ENCODE data around the gene KIAA0319L. TPM values are rescaled to one million over a fixed set of nuclear protein-coding genes. Genes with fewer than 3 reads are reported as not detected.

Gene KIAA0319L
- total RNA-seq, 1 experiment from 2014 or later = 70.0 TPM

DNA sequence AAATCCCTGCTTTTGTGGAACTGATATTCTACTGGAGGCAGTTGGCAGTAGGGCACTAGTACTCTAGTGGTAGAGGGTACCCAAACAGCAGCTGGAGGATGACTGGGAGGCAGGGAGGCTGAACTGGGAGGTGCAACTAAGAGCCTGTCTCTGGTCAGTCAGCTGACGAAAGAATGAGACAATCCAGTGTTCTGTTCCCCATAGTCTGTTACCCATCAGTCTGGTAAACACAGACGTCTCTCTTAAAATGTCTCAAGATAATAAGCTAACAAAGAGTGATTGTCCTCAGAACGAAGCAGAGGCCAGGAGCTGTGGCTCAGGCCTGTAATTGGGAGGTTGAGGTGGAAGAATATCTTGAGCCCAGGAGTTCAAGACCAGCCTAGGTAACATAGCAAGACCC lies 46.3 kb upstream of the KIAA0319L start:
- Mint-ChIP-seq H3K4me1 (peaks cover 11% of the 10 kb centered on the region), H3K4me3 (no peak overlapping the region), H3K9me3 (no peaks in the 10 kb centered on the region), H3K27ac (no peak overlapping the region), H3K36me3 (peaks cover 37% of the 10 kb centered on the region), H3K27me3 (ENCODE audit: low read depth) (no peaks in the 10 kb centered on the region)
- DNase-seq (ENCODE audit: low spot score) (no peak), ATAC-seq (no peak)
- ChIA-PET POLR2A (no interaction called here), CTCF (interaction anchor here (1.0 to 1.6 kb wide), 4 partner anchors 12 to 112 kb away, joined by 3 to 6 read pairs (median 5); no protein-coding TSS in a partner anchor)
- TF ChIP-seq FOXJ3 (CRISPR knock-in tag; IDR thresholded peaks at IDR 0.05; ENCODE audit: borderline replicate concordance) (no peak), TEAD1 (CRISPR knock-in tag; IDR thresholded peaks at IDR 0.05) (no peak), NR1H2 (CRISPR knock-in tag; IDR thresholded peaks at IDR 0.05) (no peak), ZNF423 (CRISPR knock-in tag; IDR thresholded peaks at IDR 0.05) (no peak), RORB (CRISPR knock-in tag; IDR thresholded peaks at IDR 0.05) (no peak), HMGA2 (CRISPR knock-in tag; IDR thresholded peaks at IDR 0.05) (no peak), ZNF396 (CRISPR knock-in tag; IDR thresholded peaks at IDR 0.05; ENCODE audit: borderline replicate concordance) (no peak), NFE2L1 (CRISPR knock-in tag; IDR thresholded peaks at IDR 0.05) (no peak), FOXK1 (CRISPR knock-in tag; IDR thresholded peaks at IDR 0.05) (no peak), NFATC4 (CRISPR knock-in tag; IDR thresholded peaks at IDR 0.05) (no peak), JAZF1 (CRISPR knock-in tag; IDR thresholded peaks at IDR 0.05) (no peak)
- TF ChIP-seq, protein P1, sequence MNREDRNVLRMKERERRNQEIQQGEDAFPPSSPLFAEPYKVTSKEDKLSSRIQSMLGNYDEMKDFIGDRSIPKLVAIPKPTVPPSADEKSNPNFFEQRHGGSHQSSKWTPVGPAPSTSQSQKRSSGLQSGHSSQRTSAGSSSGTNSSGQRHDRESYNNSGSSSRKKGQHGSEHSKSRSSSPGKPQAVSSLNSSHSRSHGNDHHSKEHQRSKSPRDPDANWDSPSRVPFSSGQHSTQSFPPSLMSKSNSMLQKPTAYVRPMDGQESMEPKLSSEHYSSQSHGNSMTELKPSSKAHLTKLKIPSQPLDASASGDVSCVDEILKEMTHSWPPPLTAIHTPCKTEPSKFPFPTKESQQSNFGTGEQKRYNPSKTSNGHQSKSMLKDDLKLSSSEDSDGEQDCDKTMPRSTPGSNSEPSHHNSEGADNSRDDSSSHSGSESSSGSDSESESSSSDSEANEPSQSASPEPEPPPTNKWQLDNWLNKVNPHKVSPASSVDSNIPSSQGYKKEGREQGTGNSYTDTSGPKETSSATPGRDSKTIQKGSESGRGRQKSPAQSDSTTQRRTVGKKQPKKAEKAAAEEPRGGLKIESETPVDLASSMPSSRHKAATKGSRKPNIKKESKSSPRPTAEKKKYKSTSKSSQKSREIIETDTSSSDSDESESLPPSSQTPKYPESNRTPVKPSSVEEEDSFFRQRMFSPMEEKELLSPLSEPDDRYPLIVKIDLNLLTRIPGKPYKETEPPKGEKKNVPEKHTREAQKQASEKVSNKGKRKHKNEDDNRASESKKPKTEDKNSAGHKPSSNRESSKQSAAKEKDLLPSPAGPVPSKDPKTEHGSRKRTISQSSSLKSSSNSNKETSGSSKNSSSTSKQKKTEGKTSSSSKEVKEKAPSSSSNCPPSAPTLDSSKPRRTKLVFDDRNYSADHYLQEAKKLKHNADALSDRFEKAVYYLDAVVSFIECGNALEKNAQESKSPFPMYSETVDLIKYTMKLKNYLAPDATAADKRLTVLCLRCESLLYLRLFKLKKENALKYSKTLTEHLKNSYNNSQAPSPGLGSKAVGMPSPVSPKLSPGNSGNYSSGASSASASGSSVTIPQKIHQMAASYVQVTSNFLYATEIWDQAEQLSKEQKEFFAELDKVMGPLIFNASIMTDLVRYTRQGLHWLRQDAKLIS (CRISPR knock-in tag; IDR thresholded peaks at IDR 0.05; ENCODE audit: borderline replicate concordance) = no peak
- TF ChIP-seq, protein P2, sequence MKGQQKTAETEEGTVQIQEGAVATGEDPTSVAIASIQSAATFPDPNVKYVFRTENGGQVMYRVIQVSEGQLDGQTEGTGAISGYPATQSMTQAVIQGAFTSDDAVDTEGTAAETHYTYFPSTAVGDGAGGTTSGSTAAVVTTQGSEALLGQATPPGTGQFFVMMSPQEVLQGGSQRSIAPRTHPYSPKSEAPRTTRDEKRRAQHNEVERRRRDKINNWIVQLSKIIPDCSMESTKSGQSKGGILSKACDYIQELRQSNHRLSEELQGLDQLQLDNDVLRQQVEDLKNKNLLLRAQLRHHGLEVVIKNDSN (CRISPR knock-in tag; IDR thresholded peaks at IDR 0.05) = no peak
- TF ChIP-seq, protein P3, sequence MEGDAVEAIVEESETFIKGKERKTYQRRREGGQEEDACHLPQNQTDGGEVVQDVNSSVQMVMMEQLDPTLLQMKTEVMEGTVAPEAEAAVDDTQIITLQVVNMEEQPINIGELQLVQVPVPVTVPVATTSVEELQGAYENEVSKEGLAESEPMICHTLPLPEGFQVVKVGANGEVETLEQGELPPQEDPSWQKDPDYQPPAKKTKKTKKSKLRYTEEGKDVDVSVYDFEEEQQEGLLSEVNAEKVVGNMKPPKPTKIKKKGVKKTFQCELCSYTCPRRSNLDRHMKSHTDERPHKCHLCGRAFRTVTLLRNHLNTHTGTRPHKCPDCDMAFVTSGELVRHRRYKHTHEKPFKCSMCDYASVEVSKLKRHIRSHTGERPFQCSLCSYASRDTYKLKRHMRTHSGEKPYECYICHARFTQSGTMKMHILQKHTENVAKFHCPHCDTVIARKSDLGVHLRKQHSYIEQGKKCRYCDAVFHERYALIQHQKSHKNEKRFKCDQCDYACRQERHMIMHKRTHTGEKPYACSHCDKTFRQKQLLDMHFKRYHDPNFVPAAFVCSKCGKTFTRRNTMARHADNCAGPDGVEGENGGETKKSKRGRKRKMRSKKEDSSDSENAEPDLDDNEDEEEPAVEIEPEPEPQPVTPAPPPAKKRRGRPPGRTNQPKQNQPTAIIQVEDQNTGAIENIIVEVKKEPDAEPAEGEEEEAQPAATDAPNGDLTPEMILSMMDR (IDR thresholded peaks at IDR 0.05) = no peak
- TF ChIP-seq, protein P4, sequence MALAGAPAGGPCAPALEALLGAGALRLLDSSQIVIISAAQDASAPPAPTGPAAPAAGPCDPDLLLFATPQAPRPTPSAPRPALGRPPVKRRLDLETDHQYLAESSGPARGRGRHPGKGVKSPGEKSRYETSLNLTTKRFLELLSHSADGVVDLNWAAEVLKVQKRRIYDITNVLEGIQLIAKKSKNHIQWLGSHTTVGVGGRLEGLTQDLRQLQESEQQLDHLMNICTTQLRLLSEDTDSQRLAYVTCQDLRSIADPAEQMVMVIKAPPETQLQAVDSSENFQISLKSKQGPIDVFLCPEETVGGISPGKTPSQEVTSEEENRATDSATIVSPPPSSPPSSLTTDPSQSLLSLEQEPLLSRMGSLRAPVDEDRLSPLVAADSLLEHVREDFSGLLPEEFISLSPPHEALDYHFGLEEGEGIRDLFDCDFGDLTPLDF (CRISPR knock-in tag; IDR thresholded peaks at IDR 0.05) = no peak
- TF ChIP-seq, protein P5, sequence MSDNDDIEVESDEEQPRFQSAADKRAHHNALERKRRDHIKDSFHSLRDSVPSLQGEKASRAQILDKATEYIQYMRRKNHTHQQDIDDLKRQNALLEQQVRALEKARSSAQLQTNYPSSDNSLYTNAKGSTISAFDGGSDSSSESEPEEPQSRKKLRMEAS (CRISPR knock-in tag; IDR thresholded peaks at IDR 0.05) = no peak
- TF ChIP-seq, protein P6, sequence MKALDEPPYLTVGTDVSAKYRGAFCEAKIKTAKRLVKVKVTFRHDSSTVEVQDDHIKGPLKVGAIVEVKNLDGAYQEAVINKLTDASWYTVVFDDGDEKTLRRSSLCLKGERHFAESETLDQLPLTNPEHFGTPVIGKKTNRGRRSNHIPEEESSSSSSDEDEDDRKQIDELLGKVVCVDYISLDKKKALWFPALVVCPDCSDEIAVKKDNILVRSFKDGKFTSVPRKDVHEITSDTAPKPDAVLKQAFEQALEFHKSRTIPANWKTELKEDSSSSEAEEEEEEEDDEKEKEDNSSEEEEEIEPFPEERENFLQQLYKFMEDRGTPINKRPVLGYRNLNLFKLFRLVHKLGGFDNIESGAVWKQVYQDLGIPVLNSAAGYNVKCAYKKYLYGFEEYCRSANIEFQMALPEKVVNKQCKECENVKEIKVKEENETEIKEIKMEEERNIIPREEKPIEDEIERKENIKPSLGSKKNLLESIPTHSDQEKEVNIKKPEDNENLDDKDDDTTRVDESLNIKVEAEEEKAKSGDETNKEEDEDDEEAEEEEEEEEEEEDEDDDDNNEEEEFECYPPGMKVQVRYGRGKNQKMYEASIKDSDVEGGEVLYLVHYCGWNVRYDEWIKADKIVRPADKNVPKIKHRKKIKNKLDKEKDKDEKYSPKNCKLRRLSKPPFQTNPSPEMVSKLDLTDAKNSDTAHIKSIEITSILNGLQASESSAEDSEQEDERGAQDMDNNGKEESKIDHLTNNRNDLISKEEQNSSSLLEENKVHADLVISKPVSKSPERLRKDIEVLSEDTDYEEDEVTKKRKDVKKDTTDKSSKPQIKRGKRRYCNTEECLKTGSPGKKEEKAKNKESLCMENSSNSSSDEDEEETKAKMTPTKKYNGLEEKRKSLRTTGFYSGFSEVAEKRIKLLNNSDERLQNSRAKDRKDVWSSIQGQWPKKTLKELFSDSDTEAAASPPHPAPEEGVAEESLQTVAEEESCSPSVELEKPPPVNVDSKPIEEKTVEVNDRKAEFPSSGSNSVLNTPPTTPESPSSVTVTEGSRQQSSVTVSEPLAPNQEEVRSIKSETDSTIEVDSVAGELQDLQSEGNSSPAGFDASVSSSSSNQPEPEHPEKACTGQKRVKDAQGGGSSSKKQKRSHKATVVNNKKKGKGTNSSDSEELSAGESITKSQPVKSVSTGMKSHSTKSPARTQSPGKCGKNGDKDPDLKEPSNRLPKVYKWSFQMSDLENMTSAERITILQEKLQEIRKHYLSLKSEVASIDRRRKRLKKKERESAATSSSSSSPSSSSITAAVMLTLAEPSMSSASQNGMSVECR (CRISPR knock-in tag; IDR thresholded peaks at IDR 0.05; ENCODE audit: borderline replicate concordance) = no peak
- TF ChIP-seq, protein P7, sequence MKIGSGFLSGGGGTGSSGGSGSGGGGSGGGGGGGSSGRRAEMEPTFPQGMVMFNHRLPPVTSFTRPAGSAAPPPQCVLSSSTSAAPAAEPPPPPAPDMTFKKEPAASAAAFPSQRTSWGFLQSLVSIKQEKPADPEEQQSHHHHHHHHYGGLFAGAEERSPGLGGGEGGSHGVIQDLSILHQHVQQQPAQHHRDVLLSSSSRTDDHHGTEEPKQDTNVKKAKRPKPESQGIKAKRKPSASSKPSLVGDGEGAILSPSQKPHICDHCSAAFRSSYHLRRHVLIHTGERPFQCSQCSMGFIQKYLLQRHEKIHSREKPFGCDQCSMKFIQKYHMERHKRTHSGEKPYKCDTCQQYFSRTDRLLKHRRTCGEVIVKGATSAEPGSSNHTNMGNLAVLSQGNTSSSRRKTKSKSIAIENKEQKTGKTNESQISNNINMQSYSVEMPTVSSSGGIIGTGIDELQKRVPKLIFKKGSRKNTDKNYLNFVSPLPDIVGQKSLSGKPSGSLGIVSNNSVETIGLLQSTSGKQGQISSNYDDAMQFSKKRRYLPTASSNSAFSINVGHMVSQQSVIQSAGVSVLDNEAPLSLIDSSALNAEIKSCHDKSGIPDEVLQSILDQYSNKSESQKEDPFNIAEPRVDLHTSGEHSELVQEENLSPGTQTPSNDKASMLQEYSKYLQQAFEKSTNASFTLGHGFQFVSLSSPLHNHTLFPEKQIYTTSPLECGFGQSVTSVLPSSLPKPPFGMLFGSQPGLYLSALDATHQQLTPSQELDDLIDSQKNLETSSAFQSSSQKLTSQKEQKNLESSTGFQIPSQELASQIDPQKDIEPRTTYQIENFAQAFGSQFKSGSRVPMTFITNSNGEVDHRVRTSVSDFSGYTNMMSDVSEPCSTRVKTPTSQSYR (CRISPR knock-in tag; IDR thresholded peaks at IDR 0.05) = no peak
